ENCODE results near the gene SEC14L2. TPM values are rescaled to one million over a fixed set of nuclear protein-coding genes. Genes with fewer than 3 reads are reported as not detected.

The SEC14L2 gene
- total RNA-seq, 1 experiment from 2014 or later = 16.2 TPM

DNA sequence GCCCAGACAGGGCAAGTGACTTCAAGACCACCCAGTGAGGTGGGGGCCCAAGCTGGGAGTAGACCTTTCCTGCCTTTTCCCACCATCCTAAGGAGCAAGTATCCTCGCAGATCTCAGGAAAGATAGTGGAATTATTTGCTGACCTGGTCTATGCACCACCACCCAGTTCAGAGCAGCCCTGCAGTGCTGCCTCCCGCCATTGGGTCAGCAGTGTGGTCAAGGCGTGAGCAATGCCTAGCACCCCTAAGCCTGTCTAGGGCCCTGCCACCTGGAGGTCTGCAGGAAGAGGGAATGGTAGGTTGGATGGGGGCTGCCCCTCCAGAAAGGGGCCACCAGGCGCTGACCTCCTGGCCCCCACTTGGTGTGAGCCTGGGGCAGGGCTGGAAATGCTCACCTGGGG, 35.3 kb downstream of the SEC14L2 start:
- peaks cover 6% of the 10 kb centered on the region; the same call in 1 of the 2 replicates for H3K36me3 ChIP-seq
- H3K4me3 ChIP-seq = no peak overlapping the region
- H3K27ac ChIP-seq = no peak overlapping the region
- no peak for DNase-seq (ENCODE audit: low read depth in 1 of 2, low spot score in 2 of 2)
- H3K4me1 ChIP-seq (replicated peaks) = peaks cover 3% of the 10 kb centered on the region; the same call in 1 of the 2 replicates
- H3K9me3 ChIP-seq (replicated peaks) = no peaks in the 10 kb centered on the region
- no peaks in the 10 kb centered on the region for H3K27me3 ChIP-seq (replicated peaks)

DNA sequence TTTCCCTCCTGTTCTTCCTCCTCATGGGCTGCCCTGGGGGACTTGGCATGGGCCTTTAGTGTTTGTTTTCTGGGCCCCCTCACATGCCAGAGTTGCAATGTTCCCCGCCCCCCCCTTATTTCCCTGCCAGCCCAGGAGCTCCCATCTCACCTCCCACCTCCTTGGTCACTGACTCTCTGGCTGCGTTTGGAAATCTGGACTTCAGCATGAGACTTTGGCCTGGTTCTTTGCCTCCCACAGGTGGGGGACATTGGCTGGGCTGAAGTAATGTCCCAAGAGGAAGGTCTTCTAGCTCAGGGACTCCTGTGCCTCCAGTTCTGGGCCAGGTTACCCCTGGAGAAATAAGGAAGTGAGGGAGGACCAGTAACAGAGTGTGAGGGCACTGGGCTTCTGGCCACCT, 35.7 kb downstream of the SEC14L2 start:
- Histone ChIP-seq H3K36me3 (peaks cover 3% of the 10 kb centered on the region; the same call in 1 of the 2 replicates), H3K9me3 (replicated peaks) (no peaks in the 10 kb centered on the region), H3K4me1 (replicated peaks) (peaks cover 3% of the 10 kb centered on the region; the same call in 1 of the 2 replicates), H3K4me3 (no peak overlapping the region), H3K27me3 (replicated peaks) (no peaks in the 10 kb centered on the region), H3K27ac (no peak overlapping the region)
- DNase-seq (ENCODE audit: low read depth in 1 of 2, low spot score in 2 of 2) = no peak

DNA sequence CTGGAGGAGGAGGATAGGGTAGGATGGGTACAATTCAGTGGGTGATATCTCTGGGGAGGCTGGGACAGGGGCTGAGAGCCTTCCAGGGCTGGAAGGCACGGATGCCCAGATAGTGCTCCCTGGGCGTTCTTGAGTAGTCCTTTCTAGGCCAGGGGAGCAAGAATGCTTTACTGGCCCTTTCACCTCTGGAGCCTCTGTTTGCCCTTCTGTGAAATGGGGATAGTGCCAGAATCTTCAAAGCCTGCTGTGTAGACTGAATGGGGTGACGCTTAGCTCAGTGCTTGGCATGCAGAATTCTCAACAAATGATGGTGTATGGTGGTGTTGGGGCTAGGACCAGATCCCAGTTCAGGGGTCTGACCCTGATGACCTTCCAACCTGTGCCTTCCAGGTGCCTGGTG, 36.4 kb downstream of the SEC14L2 start:
- Histone ChIP-seq H3K27me3 (replicated peaks) (no peaks in the 10 kb centered on the region), H3K4me1 (replicated peaks) (peaks cover 3% of the 10 kb centered on the region; the same call in 1 of the 2 replicates), H3K36me3 (peaks cover 3% of the 10 kb centered on the region; the same call in 1 of the 2 replicates), H3K4me3 (no peak overlapping the region), H3K27ac (no peak overlapping the region), H3K9me3 (replicated peaks) (no peaks in the 10 kb centered on the region)
- no peak for DNase-seq (ENCODE audit: low read depth in 1 of 2, low spot score in 2 of 2)

DNA sequence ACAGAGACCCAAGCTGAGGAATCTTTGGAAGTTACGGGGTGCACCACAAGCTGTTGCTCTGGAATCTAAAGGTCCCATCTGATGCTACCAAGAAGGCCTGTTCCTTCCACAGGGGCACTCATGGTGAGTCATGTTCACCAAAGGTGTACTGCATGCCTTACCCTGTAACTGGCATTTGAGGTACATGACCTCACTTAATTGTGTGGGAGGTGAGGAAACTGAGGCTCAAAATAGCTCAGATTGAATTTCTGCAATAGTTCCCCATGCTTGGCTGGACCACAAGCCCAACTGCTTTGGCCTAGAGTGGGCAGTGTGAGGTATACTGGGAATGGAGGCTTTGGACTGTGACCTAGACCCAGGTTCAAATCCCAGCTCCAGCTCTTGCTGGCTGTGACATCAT, 37.0 kb downstream of the SEC14L2 start:
- H3K4me3 ChIP-seq = no peak overlapping the region
- DNase-seq (ENCODE audit: low read depth in 1 of 2, low spot score in 2 of 2) = no peak
- H3K36me3 ChIP-seq = no peaks in the 10 kb centered on the region
- no peak overlapping the region for H3K27ac ChIP-seq
- H3K9me3 ChIP-seq (replicated peaks) = no peaks in the 10 kb centered on the region
- H3K27me3 ChIP-seq (replicated peaks) = no peaks in the 10 kb centered on the region
- H3K4me1 ChIP-seq (replicated peaks) = peaks cover 3% of the 10 kb centered on the region; the same call in 1 of the 2 replicates

DNA sequence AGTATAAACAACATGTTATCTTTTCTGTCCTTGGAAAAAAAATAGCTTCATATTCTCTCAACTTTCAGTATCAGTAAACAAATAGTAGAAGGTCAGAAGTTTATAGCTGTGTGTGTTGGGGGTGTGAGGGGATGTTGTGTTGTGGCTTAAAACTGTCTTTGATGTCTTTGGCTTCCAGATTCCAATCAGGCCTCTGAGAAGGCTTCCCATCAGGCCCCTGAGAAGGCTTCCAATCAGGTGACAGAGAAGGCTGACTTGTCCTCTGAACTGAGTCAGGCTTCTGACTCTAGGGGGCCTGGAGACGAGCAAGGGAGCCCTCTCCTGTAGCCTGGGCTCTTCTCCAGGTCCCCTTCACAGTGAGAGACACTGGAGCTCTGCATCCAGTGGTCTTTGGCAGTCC, 38.0 kb downstream of the SEC14L2 start:
- Histone ChIP-seq H3K27ac (no peak overlapping the region), H3K36me3 (no peaks in the 10 kb centered on the region), H3K9me3 (replicated peaks) (no peaks in the 10 kb centered on the region), H3K4me3 (no peak overlapping the region), H3K4me1 (replicated peaks) (peaks cover 3% of the 10 kb centered on the region; the same call in 1 of the 2 replicates), H3K27me3 (replicated peaks) (no peaks in the 10 kb centered on the region)
- no peak for DNase-seq (ENCODE audit: low read depth in 1 of 2, low spot score in 2 of 2)

DNA sequence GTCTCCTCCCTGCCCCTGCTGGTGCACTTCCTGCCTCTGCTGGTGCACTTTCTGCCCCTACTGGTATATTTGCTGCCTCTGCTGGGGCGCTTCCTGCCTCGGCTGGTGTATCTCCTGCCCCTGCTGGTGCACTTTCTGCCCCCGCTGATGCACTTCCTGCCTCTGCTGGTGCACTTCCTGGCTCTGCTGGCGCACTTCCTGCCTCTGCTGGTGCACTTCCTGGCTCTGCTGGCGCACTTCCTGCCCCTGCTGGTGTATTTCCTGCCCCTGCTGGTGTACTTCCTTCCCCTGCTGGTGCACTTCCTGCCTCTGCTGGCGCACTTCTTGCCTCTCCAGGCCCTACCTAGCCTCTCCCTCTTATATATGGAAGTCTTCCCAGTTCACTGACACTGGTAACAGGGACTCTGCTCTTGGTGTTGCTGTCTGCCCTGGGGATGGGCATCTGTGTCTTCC, 38.9 kb downstream of the SEC14L2 start:
- no peak for DNase-seq (ENCODE audit: low read depth in 1 of 2, low spot score in 2 of 2)
- H3K36me3 ChIP-seq = no peaks in the 10 kb centered on the region
- no peaks in the 10 kb centered on the region for H3K27me3 ChIP-seq (replicated peaks)
- H3K27ac ChIP-seq = no peak overlapping the region
- H3K4me1 ChIP-seq (replicated peaks) = peaks cover 3% of the 10 kb centered on the region; the same call in 1 of the 2 replicates
- H3K9me3 ChIP-seq (replicated peaks) = no peaks in the 10 kb centered on the region
- no peak overlapping the region for H3K4me3 ChIP-seq

DNA sequence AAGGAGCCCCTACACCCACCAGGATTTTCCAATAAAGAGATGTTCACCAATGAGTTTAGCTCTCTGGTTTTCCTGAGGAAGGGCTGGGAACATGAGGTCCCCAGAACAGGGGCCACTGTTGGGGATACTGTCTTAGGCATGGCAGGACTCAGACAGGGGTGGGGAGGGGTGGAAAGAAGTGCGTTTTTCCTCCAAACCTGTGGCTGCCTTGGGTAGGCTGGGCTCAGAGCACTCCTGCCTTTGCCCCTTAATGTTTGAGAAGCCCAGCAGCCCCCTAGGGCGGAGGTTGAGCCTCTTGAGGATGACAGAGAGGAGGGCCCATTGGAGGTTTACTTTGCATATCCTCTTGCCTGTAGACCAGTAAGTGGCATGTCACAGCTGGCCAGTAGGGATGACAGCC, 39.4 kb downstream of the SEC14L2 start:
- Histone ChIP-seq H3K4me1 (replicated peaks) (peaks cover 3% of the 10 kb centered on the region; the same call in 1 of the 2 replicates), H3K9me3 (replicated peaks) (no peaks in the 10 kb centered on the region), H3K4me3 (no peak overlapping the region), H3K27me3 (replicated peaks) (no peaks in the 10 kb centered on the region), H3K27ac (no peak overlapping the region), H3K36me3 (no peaks in the 10 kb centered on the region)
- no peak for DNase-seq (ENCODE audit: low read depth in 1 of 2, low spot score in 2 of 2)

DNA sequence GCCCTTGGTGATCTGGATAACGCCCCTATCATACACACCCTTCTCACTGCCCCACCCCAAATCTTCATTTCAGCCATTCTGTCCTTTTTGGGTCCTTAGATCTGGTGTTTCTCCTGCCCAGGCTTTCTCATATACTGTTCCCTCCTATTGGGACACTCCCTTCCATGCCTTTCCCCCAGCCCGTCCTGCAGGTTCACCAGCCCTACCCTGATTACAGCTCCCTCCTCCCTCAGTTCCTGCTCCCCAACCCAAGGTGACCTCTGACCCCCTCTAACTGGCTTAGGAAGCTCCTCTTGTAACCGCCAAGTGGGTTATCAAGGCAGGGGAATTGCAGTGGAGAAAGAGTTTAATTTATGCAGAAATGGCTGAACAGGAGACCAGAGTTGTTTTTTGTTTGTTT, 41.7 kb downstream of the SEC14L2 start:
- no peaks in the 10 kb centered on the region for H3K9me3 ChIP-seq (replicated peaks)
- H3K27me3 ChIP-seq (replicated peaks) = no peaks in the 10 kb centered on the region
- peaks cover 14% of the 10 kb centered on the region for H3K4me1 ChIP-seq (replicated peaks)
- no peak overlapping the region for H3K27ac ChIP-seq
- DNase-seq (ENCODE audit: low read depth in 1 of 2, low spot score in 2 of 2) = no peak
- H3K4me3 ChIP-seq = no peak overlapping the region
- H3K36me3 ChIP-seq = no peaks in the 10 kb centered on the region

DNA sequence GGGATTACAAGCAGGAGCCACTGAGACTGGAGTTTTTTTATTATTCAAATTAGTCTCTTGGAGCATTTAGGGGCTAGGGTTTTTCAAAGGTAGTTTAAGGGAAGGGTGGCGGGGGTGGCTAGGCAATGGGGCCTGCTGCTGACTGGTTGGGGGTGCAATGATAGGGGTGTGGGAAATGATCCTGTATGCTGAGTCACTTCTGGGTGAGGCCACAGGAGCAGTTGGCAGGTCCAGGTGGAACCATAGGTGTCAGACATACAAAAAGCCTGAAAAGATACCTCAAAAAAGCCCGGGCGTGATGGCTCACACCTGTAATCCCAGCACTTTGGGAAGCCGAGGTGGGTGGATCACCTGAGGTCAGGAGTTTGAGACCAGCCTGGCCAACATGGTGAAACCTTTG, 42.4 kb downstream of the SEC14L2 start:
- Histone ChIP-seq H3K27ac (no peak overlapping the region), H3K9me3 (replicated peaks) (no peaks in the 10 kb centered on the region), H3K4me1 (replicated peaks) (peaks cover 14% of the 10 kb centered on the region), H3K4me3 (no peak overlapping the region), H3K27me3 (replicated peaks) (no peaks in the 10 kb centered on the region), H3K36me3 (no peaks in the 10 kb centered on the region)
- no peak for DNase-seq (ENCODE audit: low read depth in 1 of 2, low spot score in 2 of 2)

DNA sequence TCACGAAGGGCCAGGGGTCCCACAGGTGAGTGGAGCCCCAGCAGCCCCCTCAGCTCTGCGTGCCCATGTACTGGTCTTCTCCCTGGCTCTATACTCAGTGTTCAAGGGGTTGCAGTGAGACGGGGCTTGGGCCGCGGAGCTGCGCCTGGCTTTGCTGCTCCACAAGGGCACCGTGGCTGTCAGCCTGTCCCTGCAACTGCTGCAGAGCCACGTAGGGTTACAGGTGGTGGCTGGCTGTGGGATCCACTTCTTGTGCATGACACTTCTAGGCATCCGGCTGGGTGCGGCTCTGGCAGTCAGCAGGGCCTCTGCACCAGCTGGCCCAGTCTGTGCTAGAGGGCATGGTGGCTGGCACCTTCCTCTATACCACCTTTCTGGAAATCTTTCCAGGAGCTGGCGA, 43.0 kb downstream of the SEC14L2 start:
- Histone ChIP-seq H3K9me3 (replicated peaks) (no peaks in the 10 kb centered on the region), H3K27me3 (replicated peaks) (no peaks in the 10 kb centered on the region), H3K4me3 (no peak overlapping the region), H3K4me1 (replicated peaks) (peaks cover 14% of the 10 kb centered on the region), H3K27ac (no peak overlapping the region), H3K36me3 (no peaks in the 10 kb centered on the region)
- no peak for DNase-seq (ENCODE audit: low read depth in 1 of 2, low spot score in 2 of 2)

DNA sequence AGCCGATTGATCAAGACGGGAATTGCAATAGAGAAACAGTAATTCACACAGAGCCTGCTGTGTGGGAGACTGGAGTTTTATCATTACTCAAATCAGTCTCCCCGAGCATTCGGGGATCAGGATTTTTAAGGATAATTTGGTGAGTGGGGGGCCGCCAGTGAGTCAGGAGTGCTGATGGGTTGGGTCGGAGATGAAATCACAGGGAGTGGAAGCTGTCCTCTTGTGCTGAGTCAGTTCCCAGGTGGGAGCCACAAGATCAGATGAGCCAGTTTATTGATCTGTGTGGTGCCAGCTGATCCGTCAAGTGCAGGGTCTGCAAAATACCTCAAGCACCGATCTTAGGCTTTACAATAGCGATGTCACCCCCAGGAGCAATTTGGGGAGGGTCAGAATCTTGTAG, 44.3 kb downstream of the SEC14L2 start:
- Histone ChIP-seq H3K4me3 (no peak overlapping the region), H3K27me3 (replicated peaks) (no peaks in the 10 kb centered on the region; the same call in 1 of the 2 replicates), H3K9me3 (replicated peaks) (no peaks in the 10 kb centered on the region), H3K36me3 (no peaks in the 10 kb centered on the region), H3K4me1 (replicated peaks) (peaks cover 11% of the 10 kb centered on the region), H3K27ac (no peak overlapping the region)
- DNase-seq (ENCODE audit: low read depth in 1 of 2, low spot score in 2 of 2) = no peak

DNA sequence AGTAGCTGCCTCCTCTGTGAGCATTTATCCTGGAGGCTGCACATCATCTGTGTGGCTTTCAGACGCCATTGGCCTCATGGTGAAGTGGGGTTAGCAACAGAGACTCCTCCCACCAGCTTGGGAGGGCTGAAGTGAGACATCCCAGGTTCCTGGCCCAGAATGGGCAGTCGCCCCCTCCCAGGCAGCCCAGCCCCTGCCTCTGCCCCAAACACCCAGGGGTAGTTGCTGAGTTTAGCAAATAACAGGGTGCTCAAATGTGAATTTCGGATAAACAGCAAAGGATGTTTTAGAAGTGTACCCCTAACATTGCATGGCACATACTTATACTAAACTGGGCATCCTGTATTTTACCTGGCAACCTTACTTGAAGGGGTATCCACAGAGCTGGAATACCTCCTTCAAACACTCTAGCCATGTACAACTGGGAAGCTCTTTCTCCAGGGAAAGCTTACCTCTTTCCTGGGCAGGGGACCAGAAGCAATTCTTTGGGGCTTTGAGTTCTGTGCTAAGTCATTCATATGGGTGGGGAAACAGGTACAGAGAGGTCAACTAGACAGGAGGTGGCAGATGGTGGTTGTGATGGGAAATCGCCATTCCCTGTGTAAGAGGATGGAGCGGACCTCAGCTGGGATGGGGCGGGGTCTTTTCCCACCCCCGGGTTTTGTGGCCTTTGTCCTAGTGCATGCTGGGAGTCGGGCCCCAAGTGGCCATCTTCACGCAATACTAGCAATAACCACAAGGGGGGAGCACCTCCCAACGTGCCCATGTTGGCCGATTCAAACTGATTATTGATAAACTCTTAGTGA, 48.0 kb downstream of the SEC14L2 start:
- Histone ChIP-seq H3K4me3 (no peak overlapping the region), H3K4me1 (replicated peaks) (peaks cover 11% of the 10 kb centered on the region), H3K27ac (no peak overlapping the region), H3K27me3 (replicated peaks) (no peaks in the 10 kb centered on the region; the same call in 1 of the 2 replicates), H3K9me3 (replicated peaks) (no peaks in the 10 kb centered on the region), H3K36me3 (no peaks in the 10 kb centered on the region)
- peak in 1 of 2 experiments; percentile 39 for DNase-seq (ENCODE audit: low read depth in 1 of 2, low spot score in 2 of 2)

DNA sequence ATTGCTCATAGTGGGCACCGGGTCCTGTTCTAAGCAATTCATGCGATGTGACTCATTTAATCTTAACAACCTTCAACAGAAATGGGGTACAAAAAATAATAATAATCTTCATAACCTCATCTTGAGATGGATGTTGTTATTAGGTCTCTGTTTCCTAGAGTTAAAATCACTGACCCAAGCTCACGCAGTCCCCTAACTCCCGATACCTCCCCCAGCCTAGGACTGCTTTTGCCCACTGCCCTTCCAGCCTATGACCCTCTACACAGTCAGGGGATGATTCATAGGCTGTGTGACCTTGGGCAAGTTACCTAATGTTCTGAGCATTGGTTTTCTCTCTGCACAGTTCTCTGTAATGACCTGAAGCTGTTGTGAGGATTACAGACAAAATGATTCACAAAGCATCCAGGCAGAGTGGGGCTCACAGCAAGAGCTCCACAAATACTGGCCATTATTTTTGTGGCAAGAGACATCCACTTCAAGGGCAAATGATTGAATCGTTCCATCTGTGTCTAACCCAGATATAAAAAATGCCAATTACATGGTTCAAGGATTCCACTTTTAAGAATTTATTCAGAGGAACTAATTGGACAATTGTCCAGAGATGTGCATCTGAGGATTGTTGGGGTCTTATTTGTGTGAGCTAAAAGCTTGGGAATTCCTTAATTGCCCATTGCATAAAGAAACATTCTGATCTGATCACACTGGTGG, 48.8 kb downstream of the SEC14L2 start:
- H3K36me3 ChIP-seq = no peaks in the 10 kb centered on the region
- H3K27ac ChIP-seq = no peak overlapping the region
- DNase-seq (ENCODE audit: low read depth in 1 of 2, low spot score in 2 of 2) = no peak

DNA sequence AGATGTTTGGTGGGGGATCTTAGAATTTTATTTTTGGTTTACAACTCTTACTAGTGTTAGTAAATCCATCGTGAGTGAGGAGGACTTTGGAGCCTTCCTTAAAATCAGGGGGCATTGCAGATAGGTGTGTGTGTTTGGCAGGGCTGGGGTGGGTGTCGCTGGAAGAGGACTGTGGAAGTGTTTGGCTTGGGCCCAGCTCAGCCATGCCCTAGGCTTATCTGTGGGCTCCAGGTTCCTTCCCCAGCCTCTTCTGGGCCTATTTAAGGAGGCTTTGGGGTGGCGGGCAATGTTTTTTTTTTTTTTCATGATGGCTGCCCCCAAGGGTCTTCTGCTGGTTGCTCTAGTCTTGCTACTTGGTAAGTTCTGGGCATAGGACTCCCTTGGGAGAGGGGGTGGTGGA, 50.8 kb downstream of the SEC14L2 start:
- Histone ChIP-seq H3K27me3 (replicated peaks) (peaks cover 6% of the 10 kb centered on the region; the same call in 1 of the 2 replicates), H3K27ac (no peak overlapping the region), H3K36me3 (no peaks in the 10 kb centered on the region), H3K4me3 (no peak overlapping the region), H3K4me1 (replicated peaks) (peaks cover 5% of the 10 kb centered on the region), H3K9me3 (replicated peaks) (no peaks in the 10 kb centered on the region)
- no peak for DNase-seq (ENCODE audit: low read depth in 1 of 2, low spot score in 2 of 2)

More for the DNA sequence above, 48.8 kb downstream of the SEC14L2 start:
- H3K4me1 ChIP-seq (replicated peaks) = peaks cover 11% of the 10 kb centered on the region
- no peak overlapping the region for H3K4me3 ChIP-seq
- H3K9me3 ChIP-seq (replicated peaks) = no peaks in the 10 kb centered on the region
- H3K27me3 ChIP-seq (replicated peaks) = no peaks in the 10 kb centered on the region; the same call in 1 of the 2 replicates
